Mesendoderm (in vitro differentiated cells): Measurements from ENCODE around the gene MOB3B.

ENCODE experiments used
- DNase-seq: peaks from one replicate; pipeline ENCODE4 v3.0.0; 2013
- H2AK5ac ChIP-seq: 2 replicates; pipeline ENCODE4 v1.6.1; 2013; ENCODE audit warnings: low read length, inconsistent platforms
- H2BK120ac ChIP-seq: 2 replicates; pipeline ENCODE4 v1.6.1; 2013; ENCODE audit warnings: low read depth, mild to moderate bottlenecking, low read length, moderate library complexity, mixed read lengths
- H2BK15ac ChIP-seq: replicated peaks from 2 replicates; pipeline ENCODE4 v1.6.1; 2013; ENCODE audit warnings: low read depth, mild to moderate bottlenecking, moderate library complexity
- H2BK5ac ChIP-seq: 2 replicates; pipeline ENCODE4 v1.6.1; 2013; ENCODE audit warnings: low read length, inconsistent platforms
- H3K18ac ChIP-seq: 2 replicates; pipeline ENCODE4 v1.6.1; 2013; ENCODE audit warnings: mild to moderate bottlenecking, low read length, mixed read lengths
- H3K23ac ChIP-seq: one replicate; pipeline ENCODE4 v1.6.1; 2013; ENCODE audit warnings: low read length
- H3K27ac ChIP-seq: 2 replicates; pipeline ENCODE4 v1.5.1; 2013; ENCODE audit warnings: low read depth, mild to moderate bottlenecking, inconsistent platforms, low read length, moderate library complexity
- H3K27me3 ChIP-seq: 2 replicates; pipeline ENCODE4 v1.6.1; 2013; ENCODE audit warnings: low read length, control low read depth, mild to moderate bottlenecking, inconsistent platforms; ENCODE audit not compliant: insufficient read depth, poor library complexity
- H3K36me3 ChIP-seq: 2 replicates; pipeline ENCODE4 v1.6.1; 2013; ENCODE audit warnings: low read length, inconsistent platforms; ENCODE audit not compliant: control insufficient read depth, insufficient read depth
- H3K4ac ChIP-seq: one replicate; pipeline ENCODE4 v1.6.1; 2013; ENCODE audit warnings: low read depth, mild to moderate bottlenecking, low read length, moderate library complexity
- H3K4me1 ChIP-seq: 2 replicates; pipeline ENCODE4 v1.6.1; 2013; ENCODE audit warnings: low read depth, low read length, inconsistent platforms; ENCODE audit not compliant: control insufficient read depth
- H3K4me2 ChIP-seq: 2 replicates; pipeline ENCODE4 v1.6.1; 2013; ENCODE audit warnings: low read length
- H3K4me3 ChIP-seq: 2 replicates; pipeline ENCODE4 v1.5.1; 2013; ENCODE audit warnings: mild to moderate bottlenecking, low read length
- H3K56ac ChIP-seq: one replicate; pipeline ENCODE4 v1.6.1; 2013; ENCODE audit warnings: low read length
- H3K79me1 ChIP-seq: 2 replicates; pipeline ENCODE4 v1.6.1; 2013; ENCODE audit warnings: low read length, inconsistent platforms
- H3K79me2 ChIP-seq: 2 replicates; pipeline ENCODE4 v1.6.1; 2013; ENCODE audit warnings: mild to moderate bottlenecking, low read length; ENCODE audit not compliant: control insufficient read depth, insufficient read depth
- H3K9ac ChIP-seq: 2 replicates; pipeline ENCODE4 v1.6.1; 2013; ENCODE audit warnings: low read length, inconsistent platforms
- H4K5ac ChIP-seq: one replicate; pipeline ENCODE4 v1.6.1; 2013; ENCODE audit warnings: low read length
- H4K8ac ChIP-seq: one replicate; pipeline ENCODE4 v1.6.1; 2013; ENCODE audit warnings: low read depth, mild to moderate bottlenecking, control low read depth, low read length, moderate library complexity
- WGBS: extraction: QIAGEN DNeasy Blood & Tissue Kit; methylation state at CpG from one replicate; pipeline ENCODE4 v1.1.7; 2013; ENCODE audit warnings: low lambda C conversion rate, missing lambda C conversion rate; ENCODE audit not compliant: insufficient coverage; ENCODE audit errors: extremely low coverage; 5-methylcytosine and 5-hydroxymethylcytosine counted together

Gene MOB3B

DNA sequence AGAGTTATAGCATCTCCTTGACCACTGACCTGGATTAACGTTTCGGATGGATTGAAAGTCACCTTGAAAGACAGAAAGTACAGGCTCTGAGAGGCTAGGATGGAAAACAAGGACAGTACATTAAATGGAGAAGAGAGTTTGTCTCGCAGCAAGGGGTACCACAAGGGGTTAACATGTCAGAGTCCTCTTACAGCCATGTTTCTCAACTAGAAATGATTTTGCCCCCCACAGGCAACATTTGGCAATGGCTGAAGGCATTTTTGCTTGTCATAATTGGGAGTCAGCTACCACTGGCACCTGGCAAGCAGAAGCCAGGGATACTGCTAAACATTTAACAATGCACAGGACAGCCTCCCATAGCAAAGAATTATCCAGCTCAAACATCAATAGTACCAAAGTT is 141.9 kb downstream of the MOB3B start:
- Histone ChIP-seq H3K4ac (no peak overlapping the region), H3K4me1 (peaks cover 4% of the 10 kb centered on the region), H4K8ac (no peak overlapping the region), H3K4me3 (no peak overlapping the region), H3K79me2 (no peaks in the 10 kb centered on the region), H3K9ac (no peak overlapping the region), H3K27me3 (no peaks in the 10 kb centered on the region), H3K27ac (no peak overlapping the region), H4K5ac (no peak overlapping the region), H2BK15ac (no peak overlapping the region), H2AK5ac (no peak overlapping the region), H2BK120ac (no peak overlapping the region), H3K79me1 (no peaks in the 10 kb centered on the region), H3K18ac (no peak overlapping the region), H3K56ac (no peak overlapping the region), H3K4me2 (no peak overlapping the region), H3K23ac (no peak overlapping the region), H2BK5ac (no peak overlapping the region), H3K36me3 (no peaks in the 10 kb centered on the region)
- no peak for DNase-seq
- no CpG with 5 or more reads among the region's 3 CpGs for WGBS

GRCh38 chr9:27386571-27387091 is 143.0 kb downstream of the MOB3B start:
- no peak overlapping the region for H3K4me3 ChIP-seq
- peak; percentile 54 for DNase-seq
- H3K79me2 ChIP-seq = no peaks in the 10 kb centered on the region
- H3K4me2 ChIP-seq = no peak overlapping the region
- no peak overlapping the region for H2AK5ac ChIP-seq
- no peak overlapping the region for H2BK120ac ChIP-seq
- no peaks in the 10 kb centered on the region for H3K27me3 ChIP-seq
- H3K27ac ChIP-seq = no peak overlapping the region
- no peak overlapping the region for H3K56ac ChIP-seq
- no peak overlapping the region for H3K18ac ChIP-seq
- no peaks in the 10 kb centered on the region for H3K79me1 ChIP-seq
- H3K36me3 ChIP-seq = no peaks in the 10 kb centered on the region
- H3K23ac ChIP-seq = no peak overlapping the region
- H3K4me1 ChIP-seq = peaks cover 4% of the 10 kb centered on the region
- H3K4ac ChIP-seq = no peak overlapping the region
- no peak overlapping the region for H2BK15ac ChIP-seq
- H2BK5ac ChIP-seq = no peak overlapping the region
- H3K9ac ChIP-seq = no peak overlapping the region
- H4K8ac ChIP-seq = no peak overlapping the region
- WGBS = no CpG with 5 or more reads among the region's 4 CpGs
- no peak overlapping the region for H4K5ac ChIP-seq

GRCh38 chr9:27385606-27386322 is 143.8 kb downstream of the MOB3B start:
- no peak overlapping the region for H3K27ac ChIP-seq
- no peak overlapping the region for H2BK15ac ChIP-seq

DNA sequence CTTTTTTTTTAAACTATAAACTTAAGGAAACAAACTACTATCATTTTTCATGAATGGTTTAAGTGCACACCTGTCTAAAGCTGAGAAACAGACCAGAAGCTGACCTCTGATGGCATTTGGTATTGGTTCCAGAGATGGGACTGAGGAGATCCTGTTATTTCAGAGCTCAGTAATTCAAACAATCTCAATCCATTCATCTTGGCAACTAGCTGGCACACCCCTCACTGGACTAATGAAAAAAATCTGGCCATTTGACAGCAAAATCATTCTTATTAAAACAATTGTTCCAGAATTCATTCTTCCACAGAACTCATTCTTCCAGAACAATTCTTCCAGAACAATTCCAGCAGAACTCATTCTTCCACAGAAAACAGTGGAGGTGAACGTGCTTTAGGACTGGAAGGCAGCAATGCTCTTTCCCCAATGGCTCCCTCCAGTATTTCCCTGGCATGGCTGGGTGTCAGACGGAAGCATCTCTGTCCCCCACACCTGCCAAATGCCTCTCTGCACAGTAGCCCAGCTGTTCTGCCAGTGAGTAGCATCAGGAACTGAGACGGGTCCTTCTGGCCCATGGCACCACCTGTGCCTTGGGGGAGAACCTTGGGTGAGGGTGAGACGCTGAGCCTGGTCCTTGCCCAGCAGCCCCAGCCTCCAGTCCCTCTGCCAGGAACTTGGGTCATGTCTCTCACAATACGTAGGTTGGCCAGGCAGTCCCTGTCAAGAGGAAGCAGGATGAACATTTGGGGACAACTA is 145.2 kb downstream of the MOB3B start:
- no peak overlapping the region for H3K9ac ChIP-seq
- H3K4me3 ChIP-seq = no peak overlapping the region
- no peak overlapping the region for H3K4me2 ChIP-seq
- H2BK120ac ChIP-seq = no peak overlapping the region
- no peaks in the 10 kb centered on the region for H3K27me3 ChIP-seq
- H2BK15ac ChIP-seq = no peak overlapping the region
- no peak for DNase-seq
- H2BK5ac ChIP-seq = no peak overlapping the region
- peak overlapping the region; percentile 16 for H3K23ac ChIP-seq
- no peak overlapping the region for H3K56ac ChIP-seq
- no peak overlapping the region for H4K8ac ChIP-seq
- H3K4ac ChIP-seq = no peak overlapping the region
- WGBS = no CpG with 5 or more reads among the region's 5 CpGs
- H3K36me3 ChIP-seq = no peaks in the 10 kb centered on the region
- no peak overlapping the region for H3K27ac ChIP-seq
- no peaks in the 10 kb centered on the region for H3K79me2 ChIP-seq
- H2AK5ac ChIP-seq = no peak overlapping the region
- H4K5ac ChIP-seq = no peak overlapping the region
- H3K4me1 ChIP-seq = peaks cover 4% of the 10 kb centered on the region
- no peaks in the 10 kb centered on the region for H3K79me1 ChIP-seq
- H3K18ac ChIP-seq = no peak overlapping the region

More at GRCh38 chr9:27385606-27386322, 143.8 kb downstream of the MOB3B start:
- Histone ChIP-seq H2BK120ac (no peak overlapping the region), H3K9ac (no peak overlapping the region), H3K4me2 (no peak overlapping the region), H3K18ac (no peak overlapping the region), H3K27me3 (no peaks in the 10 kb centered on the region), H3K4ac (no peak overlapping the region), H4K5ac (no peak overlapping the region), H3K4me3 (no peak overlapping the region), H3K4me1 (peaks cover 4% of the 10 kb centered on the region), H3K36me3 (no peaks in the 10 kb centered on the region), H3K79me1 (no peaks in the 10 kb centered on the region), H4K8ac (no peak overlapping the region), H3K79me2 (no peaks in the 10 kb centered on the region), H2BK5ac (no peak overlapping the region), H2AK5ac (no peak overlapping the region), H3K23ac (no peak overlapping the region), H3K56ac (no peak overlapping the region)
- WGBS = no CpG with 5 or more reads among the region's 4 CpGs
- no peak for DNase-seq

- Histone ChIP-seq H3K4me2 (no peak overlapping the region), H3K27ac (no peak overlapping the region), H3K36me3 (no peaks in the 10 kb centered on the region), H2BK15ac (no peak overlapping the region), H3K27me3 (no peaks in the 10 kb centered on the region), H3K4ac (no peak overlapping the region), H4K8ac (no peak overlapping the region), H3K56ac (no peak overlapping the region), H3K4me3 (no peak overlapping the region), H4K5ac (no peak overlapping the region), H3K23ac (no peak overlapping the region), H3K79me1 (no peaks in the 10 kb centered on the region), H3K9ac (no peak overlapping the region), H3K4me1 (peaks cover 4% of the 10 kb centered on the region), H2BK5ac (no peak overlapping the region), H3K79me2 (no peaks in the 10 kb centered on the region), H2BK120ac (no peak overlapping the region), H2AK5ac (no peak overlapping the region), H3K18ac (no peak overlapping the region)
- no peak for DNase-seq
- WGBS = no CpG with 5 or more reads among the region's 1 CpG
These were observed 146.1 kb downstream of the MOB3B start for GRCh38 chr9:27383524-27383923.
